SW 1271 (cell line): ENCODE results near the gene CACNA1F.
A peak's percentile ranks its signal among the peaks of the same experiment; 100 is the strongest.

Source experiments
- DNase-seq, 2 experiments: peaks; one replicate each; lab custom pipeline; 2025; lab: John Stamatoyannopoulos, UW

Gene CACNA1F

GRCh38 chrX:49233176-49233575 lies at the start of gene CACNA1F:
Gene CACNA1F, minus strand, starts transcription at chrX:49233340. Its CDS starts 31 bp downstream, at chrX:49233309.
- no peak for DNase-seq

GRCh38 chrX:49282647-49283011 lies 49.5 kb upstream of the CACNA1F start:
- DNase-seq = no peak

- DNase-seq = no peak
Measured at GRCh38 chrX:49278081-49278480, 44.9 kb upstream of the CACNA1F start.

GRCh38 chrX:49277535-49277830 lies 44.3 kb upstream of the CACNA1F start:
- no peak for DNase-seq

GRCh38 chrX:49276671-49277534 lies 43.8 kb upstream of the CACNA1F start:
- no peak for DNase-seq

- DNase-seq = no peak
Measured at GRCh38 chrX:49276207-49276606, 43.1 kb upstream of the CACNA1F start.

- DNase-seq = no peak
Measured at GRCh38 chrX:49273181-49273727, 40.1 kb upstream of the CACNA1F start.

GRCh38 chrX:49272421-49272820 lies 39.3 kb upstream of the CACNA1F start:
- no peak for DNase-seq

GRCh38 chrX:49271341-49271740 lies 38.2 kb upstream of the CACNA1F start:
- no peak for DNase-seq

GRCh38 chrX:49270249-49270921 lies 37.2 kb upstream of the CACNA1F start:
- no peak for DNase-seq

GRCh38 chrX:49269767-49270248 lies 36.7 kb upstream of the CACNA1F start, which contains the start of gene PPP1R3F:
Gene PPP1R3F, plus strand, starts transcription at chrX:49269793. Its CDS starts 77 bp downstream, at chrX:49269870.
- no peak for DNase-seq

GRCh38 chrX:49269010-49269766 lies 36.0 kb upstream of the CACNA1F start:
- peak; percentile 75 to 86 for DNase-seq

- DNase-seq = no peak
Measured at GRCh38 chrX:49268702-49269009, 35.5 kb upstream of the CACNA1F start.

GRCh38 chrX:49266523-49267445 lies 33.6 kb upstream of the CACNA1F start:
- no peak for DNase-seq

GRCh38 chrX:49264460-49264859 lies 31.3 kb upstream of the CACNA1F start, which contains the start of gene FOXP3:
Gene FOXP3, minus strand, starts transcription at chrX:49264710. Its CDS starts 6,205 bp downstream, at chrX:49258505.
- DNase-seq = no peak

GRCh38 chrX:49263631-49264030 lies 30.5 kb upstream of the CACNA1F start:
- DNase-seq = no peak

- no peak for DNase-seq
Measured at GRCh38 chrX:49262603-49263002, 29.5 kb upstream of the CACNA1F start.

GRCh38 chrX:49260221-49260985 lies 27.3 kb upstream of the CACNA1F start:
- DNase-seq = no peak

GRCh38 chrX:49258749-49259124 lies 25.6 kb upstream of the CACNA1F start:
- no peak for DNase-seq
